Coronary artery (tissue), 2 donors: ENCODE measurements around the gene PDE2A.

Experiments
- DNase-seq: peaks from one replicate; pipeline ENCODE4 v3.0.0-alpha.2; 2017; ENCODE audit warnings: low spot score
- H3K27ac ChIP-seq, 2 donors: fragments of 200-600 bp; sonication (generic); one replicate each; pipeline ENCODE4 v1.5.1; 2016 to 2019
- H3K4me3 ChIP-seq: fragments of 200-600 bp; sonication (generic); 2 replicates; pipeline ENCODE4 v1.5.1; 2016; ENCODE audit warnings: mild to moderate bottlenecking, moderate library complexity
- CTCF ChIP-seq: fragments of 200-600 bp; sonication (generic); IDR thresholded peaks from one replicate; pipeline ENCODE4 v1.5.1; 2019; ENCODE audit warnings: antibody characterized with exemption

The PDE2A gene

GRCh38 chr11:72616655-72617054, 57.6 kb downstream of the PDE2A start:
- Histone ChIP-seq H3K4me3 (no peak overlapping the region), H3K27ac (no peak overlapping the region)
- no peak for DNase-seq
- no peak for TF ChIP-seq CTCF

GRCh38 chr11:72615329-72615728, 58.9 kb downstream of the PDE2A start:
- no peak for DNase-seq
- H3K27ac ChIP-seq, result no peak overlapping the region
- H3K4me3 ChIP-seq, result no peak overlapping the region
- no peak for TF ChIP-seq CTCF

GRCh38 chr11:72614381-72614780, 59.8 kb downstream of the PDE2A start:
- TF ChIP-seq CTCF, result no peak
- no peak overlapping the region for H3K27ac ChIP-seq
- no peak overlapping the region for H3K4me3 ChIP-seq
- no peak for DNase-seq

GRCh38 chr11:72613977-72614376, 60.2 kb downstream of the PDE2A start:
- no peak overlapping the region for H3K27ac ChIP-seq
- no peak for DNase-seq

GRCh38 chr11:72613450-72613849, 60.8 kb downstream of the PDE2A start:
- H3K27ac ChIP-seq, result no peak overlapping the region
- no peak overlapping the region for H3K4me3 ChIP-seq
- no peak for DNase-seq
- TF ChIP-seq CTCF, result no peak

More at GRCh38 chr11:72613977-72614376, 60.2 kb downstream of the PDE2A start:
- no peak for TF ChIP-seq CTCF
- no peak overlapping the region for H3K4me3 ChIP-seq

GRCh38 chr11:72609476-72609875, 64.7 kb downstream of the PDE2A start:
- Histone ChIP-seq H3K27ac (no peak overlapping the region), H3K4me3 (no peak overlapping the region)
- DNase-seq, result no peak
- no peak for TF ChIP-seq CTCF

GRCh38 chr11:72609045-72609444, 65.2 kb downstream of the PDE2A start:
- DNase-seq, result no peak
- Histone ChIP-seq H3K27ac (no peak overlapping the region), H3K4me3 (no peak overlapping the region)
- no peak for TF ChIP-seq CTCF
